Activated naive CD8-positive, alpha-beta T cell (primary cell): ENCODE results near the gene RAB1A.

Experiments used
- H3K27ac Mint-ChIP-seq: one replicate; pipeline ENCODE4 v1.8.0; 2021; ENCODE audit warnings: mixed read lengths
- H3K27me3 Mint-ChIP-seq: one replicate; pipeline ENCODE4 v1.8.0; 2021; ENCODE audit warnings: mixed read lengths
- H3K36me3 Mint-ChIP-seq: one replicate; pipeline ENCODE4 v1.8.0; 2021; ENCODE audit warnings: mixed read lengths
- H3K4me1 Mint-ChIP-seq: one replicate; pipeline ENCODE4 v1.8.0; 2021; ENCODE audit warnings: low read depth, mixed read lengths
- H3K4me3 Mint-ChIP-seq: one replicate; pipeline ENCODE4 v1.8.0; 2021; ENCODE audit warnings: mild to moderate bottlenecking, mixed read lengths
- H3K9me3 Mint-ChIP-seq: one replicate; pipeline ENCODE4 v1.8.0; 2021; ENCODE audit warnings: low read depth, mixed read lengths

RAB1A gene

GRCh38 chr2:65049010-65049639 is 80.8 kb downstream of the RAB1A start:
- Mint-ChIP-seq H3K9me3 (peaks cover 12% of the 10 kb centered on the region), H3K4me3 (no peak overlapping the region), H3K27me3 (no peaks in the 10 kb centered on the region), H3K4me1 (peaks cover 20% of the 10 kb centered on the region), H3K36me3 (peaks cover 22% of the 10 kb centered on the region), H3K27ac (no peak overlapping the region)

DNA sequence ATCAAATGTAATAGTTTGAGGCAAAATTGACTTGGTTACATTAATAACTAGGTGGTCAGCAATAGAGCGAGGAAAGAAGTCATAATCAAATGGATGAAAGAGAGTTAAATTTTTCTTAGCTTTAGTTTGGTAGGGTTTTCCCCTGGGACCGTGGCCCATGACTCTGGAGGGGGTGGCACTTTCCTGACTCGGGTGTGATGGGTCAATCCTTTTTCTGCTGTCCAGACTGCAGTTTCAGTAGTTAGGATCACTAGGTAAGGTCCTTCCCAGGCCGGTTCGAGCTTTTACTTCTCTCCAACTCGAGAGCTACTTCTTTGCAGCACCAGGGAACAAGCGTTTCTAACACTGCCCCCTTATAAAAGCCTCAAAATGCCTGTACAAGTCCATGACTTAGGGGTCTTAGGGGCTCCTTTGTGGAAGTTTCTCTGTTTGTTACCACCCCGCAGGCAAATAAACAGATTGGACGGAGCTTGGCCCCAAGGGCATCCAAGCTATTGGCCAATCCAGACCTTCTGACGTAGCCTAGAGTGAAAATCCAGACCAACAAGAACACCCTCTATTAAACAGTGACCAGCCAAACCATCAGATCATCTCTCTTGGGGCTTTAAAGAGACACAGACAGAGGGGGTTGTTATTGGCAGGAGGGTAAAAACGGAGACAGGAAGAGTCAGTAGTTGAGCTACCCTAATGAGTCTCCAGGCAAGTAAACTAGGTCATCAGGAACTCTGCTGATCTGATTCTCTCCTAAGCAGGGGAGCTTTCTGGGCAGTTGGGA is 83.1 kb downstream of the RAB1A start:
- Mint-ChIP-seq H3K9me3 (peaks cover 12% of the 10 kb centered on the region), H3K4me1 (no peaks in the 10 kb centered on the region), H3K4me3 (no peak overlapping the region), H3K27me3 (no peaks in the 10 kb centered on the region), H3K27ac (no peak overlapping the region), H3K36me3 (peaks cover 24% of the 10 kb centered on the region)

DNA sequence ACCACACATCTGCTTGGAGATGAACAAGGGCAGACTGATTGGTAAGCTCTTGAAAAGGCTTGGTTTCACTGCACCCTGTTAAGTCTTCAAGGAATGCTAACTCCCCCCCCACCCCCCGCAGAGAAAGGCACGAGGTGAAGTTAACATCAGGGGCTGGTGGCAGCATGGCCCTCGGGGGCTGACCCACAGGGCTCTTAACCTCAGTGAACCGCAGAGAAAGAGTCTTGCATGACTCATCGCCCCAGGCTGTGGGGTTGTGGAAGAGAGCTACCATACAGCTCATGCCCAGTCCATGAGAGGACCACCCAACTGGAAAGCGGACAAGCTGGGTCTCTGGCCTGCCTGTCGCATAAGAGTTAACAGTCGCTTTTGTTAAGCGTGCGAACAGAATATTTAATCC is 84.3 kb downstream of the RAB1A start:
- peaks cover 12% of the 10 kb centered on the region for H3K9me3 Mint-ChIP-seq
- no peak overlapping the region for H3K27ac Mint-ChIP-seq
- H3K4me1 Mint-ChIP-seq = peaks cover 1% of the 10 kb centered on the region
- no peaks in the 10 kb centered on the region for H3K27me3 Mint-ChIP-seq
- H3K4me3 Mint-ChIP-seq = no peak overlapping the region
- H3K36me3 Mint-ChIP-seq = peaks cover 17% of the 10 kb centered on the region

- Mint-ChIP-seq H3K36me3 (peaks cover 15% of the 10 kb centered on the region), H3K4me3 (no peak overlapping the region), H3K27me3 (no peaks in the 10 kb centered on the region), H3K27ac (no peak overlapping the region), H3K4me1 (peaks cover 7% of the 10 kb centered on the region), H3K9me3 (peaks cover 12% of the 10 kb centered on the region)
Measured at GRCh38 chr2:65044097-65044735, 85.7 kb downstream of the RAB1A start.

- no peak overlapping the region for H3K27ac Mint-ChIP-seq
- H3K4me1 Mint-ChIP-seq = peaks cover 7% of the 10 kb centered on the region
- peaks cover 18% of the 10 kb centered on the region for H3K36me3 Mint-ChIP-seq
- no peak overlapping the region for H3K4me3 Mint-ChIP-seq
- peaks cover 12% of the 10 kb centered on the region for H3K9me3 Mint-ChIP-seq
- no peaks in the 10 kb centered on the region for H3K27me3 Mint-ChIP-seq
Measured at GRCh38 chr2:65043001-65043400, 86.9 kb downstream of the RAB1A start.

DNA sequence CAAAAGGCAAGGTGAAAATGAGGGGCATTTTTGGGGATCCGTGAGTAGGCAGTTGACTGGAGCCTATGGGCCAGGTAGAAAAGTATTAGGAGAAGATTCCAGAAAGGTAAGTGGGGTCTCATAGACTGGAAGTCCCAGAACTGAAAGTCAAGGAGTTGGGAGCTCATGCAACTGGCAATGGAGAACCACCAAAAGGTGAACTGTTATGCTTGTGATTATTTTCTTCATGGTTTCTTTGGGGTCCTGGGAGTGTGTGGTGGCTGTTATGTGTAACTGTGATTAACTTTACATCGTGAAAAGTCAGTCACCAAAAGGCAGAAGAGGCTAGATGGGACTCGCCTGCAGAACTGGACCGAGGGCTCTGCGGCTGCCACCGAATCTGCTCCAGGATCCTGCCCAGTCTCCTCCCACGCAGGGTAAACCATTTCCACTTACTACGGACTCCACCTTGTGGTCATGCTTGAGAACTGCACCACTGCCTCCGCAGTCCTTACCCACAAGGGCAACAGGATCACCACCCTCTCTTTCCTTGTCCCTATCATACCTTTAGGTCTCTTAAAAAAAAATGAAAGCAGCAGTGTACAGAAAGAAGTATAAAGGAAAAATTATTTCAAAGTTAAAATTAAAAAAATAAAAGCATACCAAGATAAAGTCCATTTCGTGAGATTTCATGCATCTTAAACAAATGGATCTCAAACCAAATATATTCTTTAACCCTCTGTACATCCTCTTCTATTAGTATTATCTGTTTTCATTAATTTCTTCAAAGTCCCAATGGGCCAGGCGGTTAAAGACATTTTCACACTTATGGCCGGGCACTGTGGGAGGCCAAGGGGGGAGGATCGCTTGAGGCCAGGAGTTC is 89.3 kb downstream of the RAB1A start:
- Mint-ChIP-seq H3K9me3 (peaks cover 12% of the 10 kb centered on the region), H3K4me3 (no peak overlapping the region), H3K36me3 (peaks cover 20% of the 10 kb centered on the region), H3K27me3 (no peaks in the 10 kb centered on the region), H3K4me1 (peaks cover 7% of the 10 kb centered on the region), H3K27ac (no peak overlapping the region)

DNA sequence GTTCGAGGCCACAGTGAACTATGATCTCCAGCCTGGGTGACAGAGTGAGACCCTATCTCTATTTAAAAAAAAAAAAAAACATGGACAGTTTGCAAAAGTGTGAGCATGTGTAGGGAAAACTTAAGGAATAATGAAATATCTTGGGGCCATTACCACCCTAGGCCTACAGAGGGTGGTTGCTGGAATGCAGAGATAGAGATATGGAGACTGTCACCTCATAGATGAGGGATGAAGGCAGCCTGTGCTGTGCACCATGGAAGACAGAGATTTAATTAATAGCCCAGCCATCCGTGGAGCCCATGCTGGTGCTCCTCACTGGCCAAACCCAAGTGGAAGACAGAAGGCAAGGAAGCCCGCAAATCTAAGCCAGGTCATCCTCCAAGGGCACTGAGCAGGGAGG is 90.3 kb downstream of the RAB1A start:
- H3K4me3 Mint-ChIP-seq = no peak overlapping the region
- H3K27ac Mint-ChIP-seq = no peak overlapping the region
- H3K36me3 Mint-ChIP-seq = peaks cover 12% of the 10 kb centered on the region
- H3K4me1 Mint-ChIP-seq = peaks cover 7% of the 10 kb centered on the region
- H3K9me3 Mint-ChIP-seq = peaks cover 6% of the 10 kb centered on the region
- no peaks in the 10 kb centered on the region for H3K27me3 Mint-ChIP-seq

- Mint-ChIP-seq H3K4me3 (no peak overlapping the region), H3K36me3 (peaks cover 5% of the 10 kb centered on the region), H3K4me1 (peaks cover 12% of the 10 kb centered on the region), H3K9me3 (no peaks in the 10 kb centered on the region), H3K27me3 (no peaks in the 10 kb centered on the region), H3K27ac (no peak overlapping the region)
Measured at GRCh38 chr2:65037178-65037577, 92.7 kb downstream of the RAB1A start.
